GM10266 (cell line): ENCODE data around the gene ZNF281.

Experiments used
- DNase-seq: peaks from one replicate; pipeline ENCODE4 v3.0.0; 2012; ENCODE audit errors: extremely low spot score
- CTCF ChIP-seq: IDR thresholded peaks from 2 replicates; pipeline ENCODE4 v1.5.1; 2012; ENCODE audit warnings: mild to moderate bottlenecking, low read depth; ENCODE audit not compliant: control insufficient read depth, insufficient read depth; ENCODE audit errors: missing control alignments

ZNF281 gene

GRCh38 chr1:200378096-200378495 lies 31.7 kb downstream of the ZNF281 start:
- TF ChIP-seq CTCF, result no peak
- DNase-seq, result no peak

- no peak for DNase-seq
Measured at GRCh38 chr1:200376528-200376927, 33.3 kb downstream of the ZNF281 start.

DNA sequence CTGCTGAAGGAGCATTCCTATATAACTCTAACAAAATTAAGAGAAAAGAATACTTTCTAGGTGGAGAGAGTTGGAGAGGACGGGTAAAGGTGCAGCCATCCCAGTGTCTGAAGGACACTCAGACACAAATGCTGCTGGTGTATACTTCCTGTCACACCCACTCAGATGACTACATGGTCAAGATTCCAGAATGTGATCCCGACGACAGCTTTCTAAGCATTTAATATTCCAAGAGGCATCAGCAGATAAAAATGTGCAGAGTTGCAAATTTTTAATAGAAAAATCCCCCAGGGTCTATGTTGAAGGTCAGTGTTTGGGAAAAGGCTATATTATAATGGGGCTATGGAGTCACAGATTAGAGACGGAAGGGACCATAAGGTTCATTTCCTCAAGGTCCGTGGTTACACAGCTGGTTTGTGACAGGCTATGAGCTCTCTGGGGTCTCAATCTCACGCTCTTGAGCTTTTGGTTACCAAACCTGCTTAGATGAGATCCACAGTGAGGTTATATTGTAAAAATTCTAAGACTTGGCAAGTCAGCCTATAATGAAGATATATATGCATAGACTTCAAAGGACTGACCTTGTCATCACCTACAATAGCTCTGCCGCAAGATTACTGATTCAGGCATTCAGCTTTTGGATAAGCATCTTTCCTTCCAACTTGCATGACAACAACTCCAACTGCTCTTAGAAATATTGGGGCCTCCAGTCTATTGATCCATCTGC lies 35.1 kb downstream of the ZNF281 start:
- no peak for TF ChIP-seq CTCF
- DNase-seq, result no peak

More at GRCh38 chr1:200376528-200376927, 33.3 kb downstream of the ZNF281 start:
- no peak for TF ChIP-seq CTCF

DNA sequence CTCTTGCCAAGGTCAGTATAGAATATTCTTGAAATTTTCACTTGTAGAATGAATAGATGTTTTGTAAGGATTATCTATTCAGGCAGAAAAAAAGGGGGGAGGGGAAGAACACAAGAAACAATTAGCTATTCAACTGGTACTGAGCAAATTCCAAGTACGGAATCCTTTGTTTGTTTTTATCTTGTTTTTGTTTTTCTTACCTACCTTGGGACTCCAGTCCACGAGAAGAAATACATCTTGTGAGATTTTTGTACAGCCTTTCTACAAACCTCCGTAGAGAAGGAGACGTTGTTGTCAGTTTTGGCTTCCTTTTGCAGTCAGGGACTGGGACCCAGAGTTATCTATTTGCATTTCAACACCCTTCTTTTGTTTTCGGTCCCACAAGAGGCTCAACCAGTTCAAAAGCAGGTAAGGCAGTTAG lies 36.0 kb downstream of the ZNF281 start:
- DNase-seq, result no peak
- no peak for TF ChIP-seq CTCF

- no peak for TF ChIP-seq CTCF
- DNase-seq, result no peak
Measured at GRCh38 chr1:200372885-200373181, 37.0 kb downstream of the ZNF281 start.

GRCh38 chr1:200372095-200372884 lies 37.5 kb downstream of the ZNF281 start:
- no peak for TF ChIP-seq CTCF
- DNase-seq, result no peak

DNA sequence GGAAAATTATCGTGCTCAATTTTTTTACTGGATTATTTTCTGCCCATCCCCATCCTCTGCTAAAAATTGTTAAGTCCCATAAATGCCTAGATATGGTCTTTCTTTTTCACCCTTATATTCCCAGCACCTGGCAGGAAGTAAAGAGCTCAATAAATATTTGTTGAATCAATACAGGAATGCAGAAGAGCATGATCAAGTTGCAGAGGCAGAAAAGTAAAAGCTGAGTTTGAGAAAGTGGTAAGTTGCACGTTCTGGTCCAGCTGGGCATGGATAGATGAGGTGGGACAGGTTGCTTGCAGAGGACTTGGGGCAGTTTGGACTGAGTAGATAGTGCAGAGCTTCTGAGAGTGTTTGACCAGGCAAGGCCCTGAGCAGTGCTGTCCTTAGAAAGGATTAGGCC lies 40.1 kb downstream of the ZNF281 start:
- TF ChIP-seq CTCF, result no peak

More for the DNA sequence above, 40.1 kb downstream of the ZNF281 start:
- no peak for DNase-seq
